GM18867 (cell line): Measurements from ENCODE around the gene DDX10.
A peak's percentile ranks its signal among the peaks of the same experiment; 100 is the strongest.

Source experiments
- ATAC-seq: cut with Tn5 transposase; IDR thresholded peaks from one replicate; pipeline ENCODE4 v1.9.1; 2021; ENCODE audit warnings: mild to moderate bottlenecking, moderate library complexity; ENCODE audit not compliant: unreplicated experiment

The DDX10 gene

GRCh38 chr11:108865406-108865805 is 200.5 kb downstream of the DDX10 start:
- no peak for ATAC-seq

DNA sequence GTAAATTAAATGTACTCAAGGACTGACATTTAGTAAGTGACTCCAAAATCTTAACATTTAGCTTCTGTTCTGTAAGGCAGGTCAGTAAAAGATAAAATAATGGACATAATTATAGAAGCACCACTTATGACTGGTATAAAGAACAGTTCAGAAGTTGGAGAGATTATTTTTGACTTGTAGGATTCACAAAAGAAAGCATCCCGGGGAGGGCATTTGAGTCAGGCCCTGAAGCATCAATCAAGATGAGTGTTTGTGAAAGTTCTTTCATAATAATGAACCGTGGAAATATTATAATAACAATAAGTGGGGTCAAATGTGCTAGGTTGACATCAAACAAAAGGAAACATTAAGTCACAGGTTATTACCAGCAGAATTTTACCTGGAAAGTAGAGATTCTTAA is 201.9 kb downstream of the DDX10 start:
- ATAC-seq, result no peak

- no peak for ATAC-seq
Measured at GRCh38 chr11:108870373-108871020, 205.6 kb downstream of the DDX10 start.

- ATAC-seq, result no peak
Measured at GRCh38 chr11:108871152-108871551, 206.3 kb downstream of the DDX10 start.

- no peak for ATAC-seq
Measured at GRCh38 chr11:108871867-108872266, 207.0 kb downstream of the DDX10 start.

- no peak for ATAC-seq
Measured at GRCh38 chr11:108872781-108873291, 208.0 kb downstream of the DDX10 start.

- ATAC-seq, result no peak
Measured at GRCh38 chr11:108873310-108873709, 208.4 kb downstream of the DDX10 start.

DNA sequence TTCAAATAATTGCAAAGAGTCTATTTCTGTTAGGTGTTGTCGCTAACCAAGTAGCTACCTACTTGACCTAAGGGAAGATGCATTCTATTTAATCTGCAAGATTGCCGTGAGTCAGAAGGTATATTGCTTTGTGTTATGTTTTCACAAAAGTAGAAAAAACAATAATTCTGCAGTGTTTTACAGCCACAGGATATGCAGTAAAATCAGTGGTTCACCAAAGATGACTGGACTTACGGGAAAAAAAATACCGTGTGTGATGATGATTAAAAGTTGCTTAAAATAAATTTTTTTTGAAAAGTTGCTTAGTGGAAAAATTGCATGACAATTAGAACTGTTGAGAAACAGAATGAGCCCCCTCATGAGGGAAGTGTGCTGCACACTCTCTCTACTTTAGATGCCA is 209.1 kb downstream of the DDX10 start:
- ATAC-seq, result no peak

DNA sequence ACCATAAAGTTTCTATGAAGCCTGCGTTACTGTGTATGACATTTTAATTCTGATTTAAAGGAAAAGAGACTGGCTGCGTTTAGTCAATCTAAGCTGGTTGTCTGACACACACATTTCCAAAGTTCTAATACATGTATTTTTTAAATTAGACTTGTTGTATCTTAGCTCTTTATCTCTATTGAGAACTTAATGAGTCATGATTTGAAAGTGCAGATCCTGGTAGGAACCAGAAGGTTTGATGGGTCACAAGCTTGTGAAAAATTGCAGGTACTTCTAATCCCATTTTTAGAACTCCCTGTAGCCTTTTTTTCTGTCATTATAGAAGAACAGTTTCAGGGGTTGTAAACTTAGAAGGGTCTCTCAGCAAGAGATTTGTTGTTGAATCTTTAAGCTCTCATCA is 210.3 kb downstream of the DDX10 start:
- ATAC-seq, result no peak

DNA sequence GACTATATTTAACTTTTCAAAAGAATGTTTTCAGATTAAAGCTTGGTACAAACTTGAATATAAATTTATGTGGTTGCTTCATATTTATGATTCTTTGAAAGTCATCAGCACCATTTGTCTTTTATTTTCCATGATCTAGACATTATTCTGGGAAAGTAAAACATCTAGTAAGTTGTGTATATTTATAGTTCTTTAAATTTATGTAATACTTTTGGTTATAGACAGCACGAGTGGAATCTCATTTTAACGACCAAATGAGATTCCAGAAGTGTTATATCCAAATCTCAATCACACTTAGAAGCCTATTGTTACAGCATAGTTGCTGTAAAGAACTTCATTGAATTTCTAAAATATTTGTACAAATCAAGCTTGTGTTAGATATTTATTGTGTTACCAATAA is 212.3 kb downstream of the DDX10 start:
- no peak for ATAC-seq

DNA sequence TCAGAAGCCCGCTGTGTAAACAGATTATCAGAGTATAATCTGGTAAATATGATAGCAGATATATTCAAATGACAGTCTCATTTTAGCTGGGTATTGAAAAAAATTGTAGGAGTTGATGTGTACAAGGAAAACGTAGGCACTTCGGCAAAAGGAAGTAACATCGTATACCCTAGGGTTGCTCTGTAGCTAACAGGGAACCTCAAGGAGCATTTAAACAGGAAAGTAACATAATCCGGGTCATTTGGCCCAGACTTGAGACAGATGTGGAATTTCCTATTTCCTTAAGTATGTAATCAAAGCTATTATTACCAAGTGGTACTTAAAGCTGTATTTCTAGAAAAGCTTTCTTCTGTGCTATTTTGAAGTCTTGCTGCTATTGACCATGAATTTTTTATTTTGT is 215.6 kb downstream of the DDX10 start:
- no peak for ATAC-seq

GRCh38 chr11:108881131-108881530 is 216.3 kb downstream of the DDX10 start:
- no peak for ATAC-seq

DNA sequence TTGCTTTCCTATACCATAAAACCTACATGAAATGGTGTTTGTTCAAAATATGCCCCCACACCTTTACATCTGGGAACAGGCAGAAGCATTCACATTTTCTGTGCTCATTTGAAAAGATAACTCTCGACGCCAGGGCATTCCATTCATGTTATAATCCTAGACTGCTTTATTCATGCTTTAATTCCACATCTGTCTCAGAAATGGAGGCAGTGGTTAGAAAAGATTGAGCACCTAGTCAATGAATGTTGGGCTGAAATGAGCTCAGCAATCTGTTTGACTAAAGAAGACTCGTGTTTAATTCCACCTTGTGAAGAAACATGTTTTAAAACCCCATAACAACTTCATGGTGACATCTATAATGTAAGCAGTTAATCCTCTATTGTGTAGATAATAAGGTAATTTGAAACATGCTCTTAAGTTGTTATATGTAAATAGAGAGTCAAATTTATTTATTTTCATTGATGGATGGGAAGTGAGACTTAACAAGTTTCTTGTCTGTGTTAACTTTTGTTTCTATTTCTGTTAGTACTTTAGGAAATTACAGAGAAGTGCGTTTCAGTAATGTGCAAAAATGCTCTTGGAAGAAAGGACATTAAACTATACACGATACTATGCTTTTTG is 217.5 kb downstream of the DDX10 start:
- ATAC-seq, result no peak

DNA sequence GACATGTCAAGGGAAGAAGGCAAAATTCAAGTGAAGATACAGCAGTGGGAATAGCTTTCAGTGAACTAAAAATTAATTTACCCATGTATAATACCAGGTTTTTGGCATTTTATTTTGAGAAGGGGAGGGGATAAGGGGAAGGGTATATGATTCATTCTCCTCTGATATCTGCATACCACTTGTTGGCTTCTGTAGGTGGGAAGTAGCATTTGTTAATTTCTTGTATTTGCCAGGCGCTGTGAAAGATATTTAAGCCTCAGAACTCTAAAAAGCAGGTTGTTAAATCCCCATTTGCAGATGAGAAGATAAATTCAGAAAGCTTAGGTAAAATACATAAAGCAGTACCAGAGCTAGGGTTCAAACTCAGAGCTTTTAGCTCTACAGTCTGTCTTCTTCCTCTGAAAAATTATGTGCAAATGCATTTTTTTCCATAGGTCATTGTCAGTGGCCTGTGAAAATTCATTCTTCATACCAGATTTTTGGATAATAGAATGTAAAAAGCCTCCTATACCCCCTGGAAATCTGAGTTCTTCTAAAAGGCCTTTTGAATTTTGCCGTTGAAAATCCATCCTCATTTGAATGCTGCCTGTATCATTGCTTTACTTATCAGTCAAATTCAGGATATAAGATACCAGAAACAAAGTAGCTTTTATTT is 221.3 kb downstream of the DDX10 start:
- ATAC-seq, result no peak

GRCh38 chr11:108886660-108887009 is 221.8 kb downstream of the DDX10 start:
- ATAC-seq, result no peak

DNA sequence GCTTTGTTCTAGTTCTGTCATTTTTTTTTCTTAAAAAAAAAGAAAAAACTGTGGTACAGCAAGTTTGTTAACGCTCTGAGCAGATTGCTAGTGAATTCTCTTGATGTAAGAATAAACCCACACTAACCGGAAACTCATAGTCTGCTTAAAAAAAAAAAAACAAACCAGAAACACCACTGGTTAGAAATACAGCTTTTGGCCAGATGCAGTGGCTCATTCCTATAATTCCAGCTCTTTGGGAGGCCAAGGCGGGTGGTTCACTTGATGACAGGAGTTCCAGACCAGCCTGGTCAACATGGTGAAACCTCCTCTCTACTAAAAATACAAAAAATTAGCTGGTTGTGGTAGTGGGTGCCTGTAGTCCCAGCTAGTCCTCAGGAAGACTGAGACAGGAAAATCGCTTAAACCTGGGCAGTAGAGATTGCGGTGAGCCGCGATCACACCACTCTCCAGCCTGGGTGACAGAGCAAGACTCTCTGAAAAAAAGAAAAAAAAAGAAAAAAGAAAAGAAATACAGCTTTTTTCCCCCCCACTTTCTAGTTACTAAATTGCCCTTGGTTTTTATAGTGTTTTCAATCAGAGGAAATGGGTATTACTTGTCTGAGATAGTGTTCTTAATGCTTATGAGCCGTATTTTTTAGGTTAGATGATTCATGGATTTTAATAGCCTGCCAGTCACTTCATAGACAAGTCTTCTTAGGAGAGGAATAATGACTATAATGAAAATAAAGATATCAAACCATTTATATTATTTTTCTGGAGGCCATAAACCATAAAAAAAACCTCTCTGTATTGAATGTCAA is 222.8 kb downstream of the DDX10 start:
- ATAC-seq, result no peak

- ATAC-seq, result no peak
Measured at GRCh38 chr11:108890482-108891105, 225.7 kb downstream of the DDX10 start.

DNA sequence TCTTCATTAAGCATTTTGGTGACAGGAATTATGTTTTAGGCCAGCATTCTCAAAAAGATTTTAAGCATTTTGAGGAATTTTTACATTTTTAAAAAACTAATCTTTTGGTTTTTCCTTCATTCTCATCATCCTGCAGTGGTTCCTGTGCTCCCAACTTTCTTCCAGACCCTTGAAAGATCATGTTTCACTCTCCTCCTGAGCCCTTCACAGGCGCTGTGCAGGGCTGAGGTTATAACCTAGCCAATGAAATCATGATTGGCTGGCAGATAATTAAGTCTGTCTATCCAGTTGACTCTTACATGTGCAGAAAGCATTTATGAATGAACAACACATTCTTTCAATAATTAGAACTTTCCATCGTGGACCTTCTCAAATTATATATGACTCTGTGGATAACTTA is 226.3 kb downstream of the DDX10 start:
- no peak for ATAC-seq

- ATAC-seq, result no peak
Measured at GRCh38 chr11:108891909-108892511, 227.1 kb downstream of the DDX10 start.

GRCh38 chr11:108895579-108896480 is 231.0 kb downstream of the DDX10 start:
- peak; percentile 93 for ATAC-seq
